ENCODE results near the gene GABARAPL1.
"Not testable (repeated sequence)": the region's sequence is repeated elsewhere in the genome, so short reads cannot be mapped to it uniquely, and the experiment has no call there.

Gene GABARAPL1

DNA sequence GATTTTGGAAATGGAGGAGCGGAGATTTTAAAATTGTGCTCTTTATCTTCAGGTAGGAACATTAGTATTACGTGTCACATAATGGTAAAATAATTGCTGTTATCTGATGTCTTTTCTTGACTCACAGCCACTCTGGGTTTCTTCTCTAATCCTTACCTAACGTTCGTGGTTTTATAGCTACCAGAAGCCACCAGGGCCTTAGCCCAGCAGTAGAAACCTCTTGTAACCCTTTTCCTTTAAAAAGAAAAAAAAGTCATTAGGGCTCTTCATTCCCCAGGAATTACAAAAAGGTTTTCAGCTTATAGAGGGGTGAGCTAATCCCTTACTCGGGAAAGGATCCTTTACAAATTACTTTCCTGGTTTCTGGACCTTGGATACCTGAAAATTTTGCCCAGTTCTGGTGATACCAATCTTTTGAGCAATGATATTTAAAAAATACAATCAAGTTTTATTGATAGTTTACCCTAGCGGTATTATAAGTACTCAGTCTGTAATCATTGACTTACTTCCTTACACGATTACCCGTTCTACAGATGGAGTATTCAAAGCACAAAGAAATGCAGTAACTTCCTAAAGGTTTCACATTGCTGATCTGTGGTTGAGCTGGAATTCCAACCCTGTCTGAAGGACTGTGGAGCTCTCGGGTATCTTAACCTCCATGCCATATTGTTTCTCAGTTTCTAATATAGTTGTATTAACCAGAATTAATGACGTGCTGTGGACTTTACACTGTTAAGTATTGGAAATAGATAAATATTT lies 1.6 kb downstream of the GABARAPL1 start:
- DNase-seq (ENCODE audit: insufficient read length, low spot score), result no peak
- FAIRE-seq, result no peak
- no peak for TF ChIP-seq SPI1 (IDR thresholded peaks at IDR 0.05; ENCODE audit: low read depth, low read length)
- TF ChIP-seq TAF1 (IDR thresholded peaks at IDR 0.05; ENCODE audit: low read depth, low read length), result no peak

GRCh38 chr12:10214895-10215267 lies 2.2 kb downstream of the GABARAPL1 start:
- TF ChIP-seq POLR2A (IDR thresholded peaks at IDR 0.05; ENCODE audit: low read depth, low read length), result no peak
- no peak for TF ChIP-seq TAF1 (IDR thresholded peaks at IDR 0.05; ENCODE audit: low read depth, low read length)
- no peak for TF ChIP-seq POLR2AphosphoS5 (IDR thresholded peaks at IDR 0.05; ENCODE audit: low read depth, low read length)
- no peak for TF ChIP-seq SPI1 (IDR thresholded peaks at IDR 0.05; ENCODE audit: low read depth, low read length)
- TF ChIP-seq PAX5 (IDR thresholded peaks at IDR 0.05; ENCODE audit: insufficient read depth, low read length, severe bottlenecking), result no peak
- no peak for DNase-seq (ENCODE audit: insufficient read length, low spot score)
- no peak for FAIRE-seq

DNA sequence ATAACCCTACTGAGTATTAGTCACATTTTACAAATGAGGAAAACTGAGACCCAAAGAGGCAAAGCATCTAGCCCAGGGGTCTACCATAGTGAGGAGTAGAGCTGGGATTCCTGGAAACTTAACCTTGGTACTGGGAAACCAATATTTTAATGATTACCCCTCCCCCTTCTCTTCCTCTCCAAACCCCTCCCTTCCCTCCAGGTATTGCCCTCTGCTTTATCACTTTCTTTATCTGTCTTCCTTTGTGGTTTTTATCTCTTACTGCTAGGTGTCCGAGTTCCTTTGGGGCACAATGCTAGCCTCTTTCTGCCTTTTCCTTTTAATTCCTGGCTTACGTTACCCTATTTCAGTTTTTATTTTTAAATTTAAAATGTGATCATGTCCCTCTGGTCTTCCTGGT lies 2.8 kb downstream of the GABARAPL1 start:
- FAIRE-seq, result no peak
- DNase-seq (ENCODE audit: insufficient read length, low spot score), result no peak
- no peak for TF ChIP-seq PAX5 (IDR thresholded peaks at IDR 0.05; ENCODE audit: insufficient read depth, low read length, severe bottlenecking)
- TF ChIP-seq POU2F2 (IDR thresholded peaks at IDR 0.05; ENCODE audit: low read depth, low read length), result no peak
- TF ChIP-seq POLR2A (IDR thresholded peaks at IDR 0.05; ENCODE audit: low read depth, low read length), result no peak
- TF ChIP-seq POLR2AphosphoS5 (IDR thresholded peaks at IDR 0.05; ENCODE audit: low read depth, low read length), result no peak

DNA sequence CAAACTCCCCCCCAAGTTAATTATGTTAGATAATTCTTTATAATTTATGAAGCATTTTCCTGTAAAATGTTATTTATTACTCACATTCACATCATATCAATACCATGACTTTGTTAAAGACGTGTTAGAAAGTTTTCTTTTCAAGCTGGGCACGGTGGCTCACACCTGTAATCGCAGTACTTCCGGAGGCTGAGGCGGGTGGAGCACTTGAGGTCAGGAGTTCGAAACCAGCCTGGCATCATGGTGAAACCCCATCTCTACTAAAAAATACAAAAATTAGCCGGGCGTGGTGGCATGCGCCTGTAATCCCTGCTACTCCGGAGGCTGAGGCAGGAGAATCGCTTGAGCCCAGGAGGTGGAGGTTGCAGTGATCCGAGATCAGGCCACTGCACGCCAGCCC lies 3.3 kb downstream of the GABARAPL1 start:
- not testable (repeated sequence) for DNase-seq (ENCODE audit: insufficient read length, low spot score); FAIRE-seq

GRCh38 chr12:10218021-10218420 lies 5.3 kb downstream of the GABARAPL1 start:
- no peak for FAIRE-seq
- TF ChIP-seq PAX5 (IDR thresholded peaks at IDR 0.05; ENCODE audit: insufficient read depth, low read length, severe bottlenecking) (no peak), POLR2AphosphoS5 (IDR thresholded peaks at IDR 0.05; ENCODE audit: low read depth, low read length) (no peak), SPI1 (IDR thresholded peaks at IDR 0.05; ENCODE audit: low read depth, low read length) (no peak), POU2F2 (IDR thresholded peaks at IDR 0.05; ENCODE audit: low read depth, low read length) (no peak), TAF1 (IDR thresholded peaks at IDR 0.05; ENCODE audit: low read depth, low read length) (no peak), POLR2A (IDR thresholded peaks at IDR 0.05; ENCODE audit: low read depth, low read length) (no peak)
- no peak for DNase-seq (ENCODE audit: insufficient read length, low spot score)

DNA sequence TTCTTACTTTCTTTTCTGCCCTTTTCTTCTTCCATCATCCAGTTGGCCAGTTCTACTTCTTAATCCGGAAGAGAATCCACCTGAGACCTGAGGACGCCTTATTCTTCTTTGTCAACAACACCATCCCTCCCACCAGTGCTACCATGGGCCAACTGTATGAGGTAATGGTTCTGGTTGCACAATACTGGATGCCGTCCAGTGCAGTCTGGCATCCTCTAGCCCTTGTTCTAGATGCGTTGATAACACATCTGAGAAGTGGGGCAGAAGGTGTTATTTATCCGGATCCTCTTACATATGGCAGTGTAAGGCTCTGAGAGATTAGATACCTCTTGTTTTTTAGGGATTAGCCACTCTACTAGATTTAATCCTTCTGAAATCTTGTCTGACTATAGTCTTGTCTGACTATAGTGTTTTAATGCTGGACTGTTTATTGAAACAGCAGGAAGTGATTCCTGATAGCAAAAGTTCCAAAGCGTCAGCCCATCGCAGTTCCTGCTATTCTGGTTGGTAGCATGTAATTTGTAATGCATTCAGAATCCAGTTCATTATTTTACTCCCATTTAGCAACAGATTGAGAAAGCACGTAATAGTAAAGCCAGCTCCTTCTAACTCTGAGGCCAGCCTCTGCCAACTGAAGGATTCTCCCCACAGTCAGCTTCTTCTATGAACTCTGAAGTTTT lies 7.9 kb downstream of the GABARAPL1 start:
- no peak for FAIRE-seq
- DNase-seq (ENCODE audit: insufficient read length, low spot score), result no peak
- TF ChIP-seq POLR2AphosphoS5 (IDR thresholded peaks at IDR 0.05; ENCODE audit: low read depth, low read length) (no peak), PAX5 (IDR thresholded peaks at IDR 0.05; ENCODE audit: insufficient read depth, low read length, severe bottlenecking) (no peak), POLR2A (IDR thresholded peaks at IDR 0.05; ENCODE audit: low read depth, low read length) (no peak), POU2F2 (IDR thresholded peaks at IDR 0.05; ENCODE audit: low read depth, low read length) (no peak), SPI1 (IDR thresholded peaks at IDR 0.05; ENCODE audit: low read depth, low read length) (no peak)

GRCh38 chr12:10221846-10222245 lies 9.2 kb downstream of the GABARAPL1 start:
- DNase-seq (ENCODE audit: insufficient read length, low spot score) (no peak), FAIRE-seq (no peak)
- TF ChIP-seq PAX5 (IDR thresholded peaks at IDR 0.05; ENCODE audit: insufficient read depth, low read length, severe bottlenecking), result no peak
- TF ChIP-seq POLR2A (IDR thresholded peaks at IDR 0.05; ENCODE audit: low read depth, low read length), result no peak
- no peak for TF ChIP-seq POU2F2 (IDR thresholded peaks at IDR 0.05; ENCODE audit: low read depth, low read length)
- no peak for TF ChIP-seq POLR2AphosphoS5 (IDR thresholded peaks at IDR 0.05; ENCODE audit: low read depth, low read length)
- no peak for TF ChIP-seq TAF1 (IDR thresholded peaks at IDR 0.05; ENCODE audit: low read depth, low read length)
- no peak for TF ChIP-seq SPI1 (IDR thresholded peaks at IDR 0.05; ENCODE audit: low read depth, low read length)

DNA sequence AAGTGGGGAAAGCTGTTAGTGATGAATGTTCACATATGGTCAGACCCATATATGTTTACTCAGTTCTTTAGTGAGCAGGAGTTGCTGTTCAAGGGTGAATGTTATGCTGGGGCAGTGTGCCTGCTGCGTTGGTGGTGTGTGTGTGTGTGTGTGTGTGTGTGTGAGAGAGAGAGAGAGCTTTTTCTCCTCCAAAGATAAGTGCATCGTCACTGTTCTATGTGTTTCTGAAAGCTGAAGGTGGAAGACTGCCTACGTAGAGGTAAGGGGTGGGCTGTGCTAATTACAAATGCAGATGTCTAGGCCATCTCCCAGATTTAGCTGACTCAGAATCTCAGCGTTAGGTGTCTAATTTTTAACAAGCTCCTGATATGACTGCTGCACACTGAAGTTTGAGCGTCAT lies 10.5 kb downstream of the GABARAPL1 start:
- FAIRE-seq (no peak), DNase-seq (ENCODE audit: insufficient read length, low spot score) (no peak)
- no peak for TF ChIP-seq PAX5 (IDR thresholded peaks at IDR 0.05; ENCODE audit: insufficient read depth, low read length, severe bottlenecking)

- not testable (repeated sequence) for FAIRE-seq; DNase-seq (ENCODE audit: insufficient read length, low spot score)
Observed at GRCh38 chr12:10225426-10225825, 12.7 kb downstream of the GABARAPL1 start.

DNA sequence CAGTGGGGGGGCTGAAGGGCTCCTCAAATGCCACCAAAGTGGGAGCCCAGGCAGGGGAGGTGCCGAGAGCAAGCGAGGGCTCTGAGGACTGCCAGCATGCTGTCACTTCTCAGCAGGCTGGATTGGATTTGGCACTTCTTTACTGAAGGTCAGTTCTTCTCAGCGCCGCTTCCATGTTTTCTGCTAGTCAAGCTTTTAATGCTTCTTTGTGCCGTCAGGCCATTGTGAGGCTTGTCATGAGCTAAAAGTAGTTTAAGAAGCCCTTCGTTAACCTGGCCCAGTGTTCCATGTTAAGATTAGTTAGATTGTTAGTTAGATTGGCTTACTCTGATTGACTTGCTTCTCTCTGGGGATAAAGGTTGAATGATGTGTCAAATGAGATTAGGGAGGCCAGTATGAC lies 13.4 kb downstream of the GABARAPL1 start:
- no peak for TF ChIP-seq POU2F2 (IDR thresholded peaks at IDR 0.05; ENCODE audit: low read depth, low read length)
- DNase-seq (ENCODE audit: insufficient read length, low spot score), result no peak
- no peak for FAIRE-seq

DNA sequence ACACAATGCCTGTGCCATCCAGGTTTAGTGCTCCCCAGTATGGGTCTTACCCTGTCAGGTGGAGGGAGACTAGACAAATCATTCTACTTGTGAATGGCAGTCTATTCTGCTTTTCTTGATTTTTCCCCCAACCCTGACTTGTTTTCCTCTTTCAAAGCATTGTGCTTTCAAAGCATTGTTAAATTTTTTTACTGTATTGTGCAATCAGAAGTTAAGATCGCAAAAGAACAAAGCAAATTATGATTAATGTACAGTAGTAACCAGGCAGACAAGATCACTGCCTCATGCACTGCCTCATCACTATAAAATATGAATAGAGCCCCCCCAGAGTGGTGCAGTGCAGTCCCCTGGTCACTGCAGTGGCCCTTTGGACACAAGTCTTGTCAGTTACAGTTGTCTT lies 14.1 kb downstream of the GABARAPL1 start:
- TF ChIP-seq SPI1 (IDR thresholded peaks at IDR 0.05; ENCODE audit: low read depth, low read length) (no peak), TAF1 (IDR thresholded peaks at IDR 0.05; ENCODE audit: low read depth, low read length) (no peak), PAX5 (IDR thresholded peaks at IDR 0.05; ENCODE audit: insufficient read depth, low read length, severe bottlenecking) (no peak), POLR2AphosphoS5 (IDR thresholded peaks at IDR 0.05; ENCODE audit: low read depth, low read length) (no peak), POLR2A (IDR thresholded peaks at IDR 0.05; ENCODE audit: low read depth, low read length) (no peak), POU2F2 (IDR thresholded peaks at IDR 0.05; ENCODE audit: low read depth, low read length) (no peak)
- FAIRE-seq, result no peak
- no peak for DNase-seq (ENCODE audit: insufficient read length, low spot score)
